Measurements from ENCODE around the gene RIOK1. TPM values are rescaled to one million over a fixed set of nuclear protein-coding genes. Genes with fewer than 3 reads are reported as not detected.
"Not testable (repeated sequence)": the region's sequence is repeated elsewhere in the genome, so short reads cannot be mapped to it uniquely, and the experiment has no call there.

Gene RIOK1
- total and polyA plus RNA-seq, 2 of the 8 experiments (the other 6 are each of a cell fraction or from before 2014, with no cell fraction given) = 11.8 to 26.9 TPM

GRCh38 chr6:7350591-7350990 is 39.0 kb upstream of the RIOK1 start:
- H4K20me1 ChIP-seq (replicated peaks in 1 of 2; ENCODE audit: control insufficient read depth in 1 of 2, insufficient read depth in 2 of 2, low read length in 2 of 2); H2BK15ac ChIP-seq (ENCODE audit: low read length); H3K79me1 ChIP-seq (ENCODE audit: low read depth, low read length); H3K79me2 ChIP-seq (ENCODE audit: control insufficient read depth in 1 of 2, insufficient read depth in 2 of 2, low read length in 2 of 2); DNase-seq (ENCODE audit: low read depth in 1 of 2, low spot score in 2 of 2); H3K18ac ChIP-seq (ENCODE audit: extremely low read depth, low read length); H3K27ac ChIP-seq (ENCODE audit: low read depth, low read length); POLR2A ChIA-PET (ENCODE audit: partially characterized antibody); CTCF ChIA-PET (ENCODE audit: partially characterized antibody); H3K4me3 ChIP-seq (ENCODE audit: extremely low read depth in 1 of 4, insufficient read depth in 2 of 4, low read depth in 3 of 4, low read length in 4 of 4); H4K91ac ChIP-seq (replicated peaks; ENCODE audit: insufficient read length, low read length); H3K14ac ChIP-seq (ENCODE audit: insufficient read length); H3K4ac ChIP-seq (replicated peaks; ENCODE audit: insufficient read length, low read depth, low read length); H3K4me2 ChIP-seq (ENCODE audit: insufficient read depth in 1 of 2, low read depth in 2 of 2, low read length in 2 of 2); H3K9me3 ChIP-seq (ENCODE audit: insufficient read depth in 2 of 2, low read depth in 1 of 2, low read length in 1 of 2); H2BK20ac ChIP-seq (ENCODE audit: low read length); H3K23me2 ChIP-seq (ENCODE audit: low read depth, low read length); H3K27me3 ChIP-seq (replicated peaks in 1 of 4; ENCODE audit: control insufficient read depth in 3 of 4, extremely low read depth in 1 of 4, insufficient read depth in 3 of 4, low read length in 3 of 4); H2BK120ac ChIP-seq (replicated peaks; ENCODE audit: low read depth, low read length); H2BK12ac ChIP-seq (ENCODE audit: low read depth, low read length); H3K56ac ChIP-seq (replicated peaks; ENCODE audit: insufficient read length, low read depth, low read length); H4K8ac ChIP-seq (ENCODE audit: extremely low read depth, insufficient read depth, low read length); H3K36me3 ChIP-seq (ENCODE audit: control insufficient read depth in 2 of 4, insufficient read depth in 4 of 4, low read length in 3 of 4); H2BK5ac ChIP-seq (ENCODE audit: low read depth, low read length); H4K5ac ChIP-seq (ENCODE audit: insufficient read length, low read depth, low read length); H2AK5ac ChIP-seq (ENCODE audit: low read depth, low read length); H2AFZ ChIP-seq (ENCODE audit: low read length); FAIRE-seq; H3K9ac ChIP-seq (replicated peaks in 1 of 4; ENCODE audit: extremely low read depth in 1 of 4, low read depth in 3 of 4, low read length in 3 of 4); H3K4me1 ChIP-seq (replicated peaks in 1 of 4; ENCODE audit: control insufficient read depth in 3 of 4, insufficient read depth in 4 of 4, low read length in 3 of 4); H3K23ac ChIP-seq (ENCODE audit: insufficient read length): not testable (repeated sequence)
- 95% methylated on average over 1 of the region's 1 CpG; no CpG with 5 or more reads in 1 of the 2 experiments for WGBS, 2 experiments (ENCODE audit: extremely low coverage in 1 of 2, insufficient coverage in 1 of 2, insufficient read length in 1 of 2, insufficient replicate concordance in 2 of 2, low coverage in 1 of 2, low lambda C conversion rate in 2 of 2, missing lambda C conversion rate in 1 of 2)

- H2BK5ac ChIP-seq (ENCODE audit: low read depth, low read length); H2AFZ ChIP-seq (ENCODE audit: low read length); H3K79me1 ChIP-seq (ENCODE audit: low read depth, low read length); H3K23ac ChIP-seq (ENCODE audit: insufficient read length); H3K56ac ChIP-seq (replicated peaks; ENCODE audit: insufficient read length, low read depth, low read length); FAIRE-seq; H2BK20ac ChIP-seq (ENCODE audit: low read length); H2AK5ac ChIP-seq (ENCODE audit: low read depth, low read length); H4K8ac ChIP-seq (ENCODE audit: extremely low read depth, insufficient read depth, low read length); H2BK15ac ChIP-seq (ENCODE audit: low read length); H4K5ac ChIP-seq (ENCODE audit: insufficient read length, low read depth, low read length); H3K9ac ChIP-seq (replicated peaks in 1 of 4; ENCODE audit: extremely low read depth in 1 of 4, low read depth in 3 of 4, low read length in 3 of 4); H3K27me3 ChIP-seq (replicated peaks in 1 of 4; ENCODE audit: control insufficient read depth in 3 of 4, extremely low read depth in 1 of 4, insufficient read depth in 3 of 4, low read length in 3 of 4); H3K4ac ChIP-seq (replicated peaks; ENCODE audit: insufficient read length, low read depth, low read length); H4K91ac ChIP-seq (replicated peaks; ENCODE audit: insufficient read length, low read length); DNase-seq (ENCODE audit: low read depth in 1 of 2, low spot score in 2 of 2); POLR2A ChIA-PET (ENCODE audit: partially characterized antibody); H3K4me1 ChIP-seq (replicated peaks in 1 of 4; ENCODE audit: control insufficient read depth in 3 of 4, insufficient read depth in 4 of 4, low read length in 3 of 4); H3K79me2 ChIP-seq (ENCODE audit: control insufficient read depth in 1 of 2, insufficient read depth in 2 of 2, low read length in 2 of 2); H3K23me2 ChIP-seq (ENCODE audit: low read depth, low read length); H3K27ac ChIP-seq (ENCODE audit: low read depth, low read length); H3K9me3 ChIP-seq (ENCODE audit: insufficient read depth in 2 of 2, low read depth in 1 of 2, low read length in 1 of 2); CTCF ChIA-PET (ENCODE audit: partially characterized antibody); H3K4me3 ChIP-seq (ENCODE audit: extremely low read depth in 1 of 4, insufficient read depth in 2 of 4, low read depth in 3 of 4, low read length in 4 of 4); H3K4me2 ChIP-seq (ENCODE audit: insufficient read depth in 1 of 2, low read depth in 2 of 2, low read length in 2 of 2); H2BK120ac ChIP-seq (replicated peaks; ENCODE audit: low read depth, low read length); H3K36me3 ChIP-seq (ENCODE audit: control insufficient read depth in 2 of 4, insufficient read depth in 4 of 4, low read length in 3 of 4); H4K20me1 ChIP-seq (replicated peaks in 1 of 2; ENCODE audit: control insufficient read depth in 1 of 2, insufficient read depth in 2 of 2, low read length in 2 of 2); H3K14ac ChIP-seq (ENCODE audit: insufficient read length); H2BK12ac ChIP-seq (ENCODE audit: low read depth, low read length); H3K18ac ChIP-seq (ENCODE audit: extremely low read depth, low read length): not testable (repeated sequence)
- 73% methylated on average over 3 of the region's 3 CpGs; no CpG with 5 or more reads in 1 of the 2 experiments for WGBS, 2 experiments (ENCODE audit: extremely low coverage in 1 of 2, insufficient coverage in 1 of 2, insufficient read length in 1 of 2, insufficient replicate concordance in 2 of 2, low coverage in 1 of 2, low lambda C conversion rate in 2 of 2, missing lambda C conversion rate in 1 of 2)
Measured at GRCh38 chr6:7351916-7352315, 37.7 kb upstream of the RIOK1 start.

All from H1 (cell line).